Measurements from ENCODE around the gene CIAO2B.

DNA sequence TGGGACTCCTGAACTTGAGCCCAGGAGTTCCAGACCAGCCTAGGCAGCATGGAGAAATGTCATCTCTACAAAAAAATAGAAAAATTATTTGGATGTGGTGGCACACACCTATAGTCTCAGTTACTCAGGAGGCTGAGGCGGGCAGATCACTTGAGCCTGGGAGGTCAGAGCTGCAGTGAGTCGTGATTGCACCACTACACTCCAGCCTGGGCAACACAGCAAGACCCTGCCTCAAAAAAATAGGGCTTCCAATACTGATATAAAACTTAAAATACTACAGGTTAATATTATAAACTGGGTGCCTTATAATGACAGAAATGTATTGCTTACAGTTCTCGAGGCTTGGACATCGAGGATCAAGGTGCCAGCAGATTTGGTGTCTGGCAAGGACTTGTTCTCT, 11.7 kb upstream of the CIAO2B start:
- no peak for TF ChIP-seq POLR2A (IDR thresholded peaks at IDR 0.05; ENCODE audit: low read length)
- TF ChIP-seq GATA1 (IDR thresholded peaks at IDR 0.05; ENCODE audit: low read depth, low read length): no peak
